ENCODE measurements around the gene TSPAN15.

TSPAN15 gene

DNA sequence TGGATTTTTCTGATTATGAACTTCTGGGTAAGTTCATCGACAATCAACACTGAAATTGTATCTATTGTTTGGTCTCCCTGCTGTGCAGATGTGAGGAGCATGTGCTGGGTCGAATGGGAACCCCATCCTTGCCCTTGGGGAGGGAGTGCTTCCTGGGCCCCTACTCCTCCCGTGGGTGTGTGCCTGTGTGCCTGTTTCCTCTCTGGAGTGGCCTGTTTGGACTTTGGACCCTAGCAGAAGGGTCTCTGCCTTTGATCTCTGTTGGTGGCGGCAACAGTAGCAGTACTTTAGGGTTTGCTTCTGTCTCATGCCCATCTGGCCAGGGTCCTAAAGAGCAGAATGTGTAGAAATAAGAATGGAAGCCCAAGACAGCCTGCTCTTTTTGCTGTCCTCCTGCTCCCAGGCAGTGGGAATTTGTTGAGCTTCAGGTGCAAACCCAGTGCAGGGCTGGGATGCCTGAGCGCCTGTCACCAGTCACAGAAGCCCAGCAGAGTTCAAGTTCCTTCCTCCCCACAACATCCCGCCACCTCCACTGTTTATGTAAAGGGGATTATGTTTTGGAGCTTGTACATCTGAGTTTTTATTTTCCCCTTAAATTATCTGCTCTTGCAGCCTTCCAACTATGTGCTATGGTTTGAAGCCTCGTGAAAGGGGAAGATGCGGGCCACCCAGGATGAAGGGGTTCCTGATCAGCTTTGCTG lies 33.1 kb upstream of the TSPAN15 start:
- no peak for DNase-seq

DNA sequence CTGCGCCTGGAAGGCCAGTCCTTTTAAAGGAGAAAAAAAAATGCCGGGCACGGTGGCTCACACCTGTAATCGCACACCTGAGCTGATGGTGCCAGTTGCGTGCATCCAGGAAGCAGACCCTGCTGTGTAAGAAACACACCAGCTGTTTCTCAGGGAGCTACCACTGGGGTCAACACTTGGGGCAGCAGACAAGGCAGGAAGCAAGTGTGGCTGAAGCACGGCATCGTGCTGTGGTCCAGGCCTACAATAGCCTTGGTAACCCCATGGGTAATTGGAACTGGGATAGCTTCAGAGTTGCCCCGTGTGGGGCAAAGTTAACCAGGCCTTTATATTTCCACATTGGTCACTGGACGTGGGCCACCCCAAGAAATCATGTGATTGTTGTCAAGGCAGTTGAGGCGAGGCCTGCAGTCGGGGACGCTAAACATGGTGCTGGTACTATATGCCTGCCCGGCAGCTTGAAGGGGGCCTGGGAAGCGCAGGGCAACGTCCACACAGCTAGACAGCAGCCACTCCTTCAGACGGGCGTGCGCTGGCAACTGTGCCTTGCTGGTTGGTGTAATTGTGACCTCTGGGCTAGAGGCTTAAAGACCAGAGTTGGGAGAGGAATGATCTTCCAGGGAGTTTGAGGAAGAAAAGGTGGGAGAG lies 32.0 kb upstream of the TSPAN15 start:
- DNase-seq: no peak

- DNase-seq: no peak
These were observed 31.5 kb upstream of the TSPAN15 start for GRCh38 chr10:69419744-69420126.

GRCh38 chr10:69421611-69422308 lies 29.5 kb upstream of the TSPAN15 start:
- DNase-seq: peak; percentile 60

DNA sequence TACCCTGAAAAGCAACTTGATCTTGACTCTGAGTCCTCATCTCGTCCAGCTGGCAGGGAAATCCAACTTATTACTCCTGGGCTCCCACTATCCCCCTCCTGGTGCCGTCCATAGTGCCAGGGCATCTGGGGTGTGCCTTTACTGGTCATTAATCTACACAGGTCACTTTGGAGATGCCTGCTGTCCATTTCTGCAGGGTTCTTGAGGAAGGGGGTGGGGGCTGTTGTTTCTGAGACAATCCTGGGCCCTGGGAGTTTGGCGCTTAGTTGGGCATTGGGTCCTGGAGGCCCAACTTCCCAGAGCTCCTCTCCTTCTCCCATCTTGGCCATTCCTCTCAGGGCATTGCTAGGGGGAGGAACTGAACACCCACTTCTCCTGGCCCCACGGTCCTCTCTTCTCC lies 28.6 kb upstream of the TSPAN15 start:
- no peak for DNase-seq

DNA sequence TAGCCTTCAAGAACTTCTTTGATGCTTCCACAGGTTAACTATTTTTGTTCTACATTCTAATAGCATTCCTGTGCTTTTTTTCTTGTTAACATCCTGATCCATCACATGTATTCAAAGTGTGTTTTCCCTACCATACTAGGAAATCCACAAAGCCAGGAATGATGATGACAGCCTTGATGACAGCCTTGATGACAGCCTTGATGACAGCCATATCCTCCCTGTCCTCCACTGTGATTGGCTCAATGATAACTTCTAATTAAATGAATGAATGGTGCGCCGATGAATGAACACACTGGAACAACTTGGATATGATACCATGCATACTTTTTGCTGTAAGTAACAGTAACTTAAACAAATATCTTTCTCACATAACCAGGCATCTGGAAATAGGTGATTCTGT lies 26.2 kb upstream of the TSPAN15 start:
- DNase-seq: no peak

- DNase-seq: no peak
These were observed 25.6 kb upstream of the TSPAN15 start for GRCh38 chr10:69425511-69426298.

- no peak for DNase-seq
These were observed 24.9 kb upstream of the TSPAN15 start for GRCh38 chr10:69426376-69426727.

DNA sequence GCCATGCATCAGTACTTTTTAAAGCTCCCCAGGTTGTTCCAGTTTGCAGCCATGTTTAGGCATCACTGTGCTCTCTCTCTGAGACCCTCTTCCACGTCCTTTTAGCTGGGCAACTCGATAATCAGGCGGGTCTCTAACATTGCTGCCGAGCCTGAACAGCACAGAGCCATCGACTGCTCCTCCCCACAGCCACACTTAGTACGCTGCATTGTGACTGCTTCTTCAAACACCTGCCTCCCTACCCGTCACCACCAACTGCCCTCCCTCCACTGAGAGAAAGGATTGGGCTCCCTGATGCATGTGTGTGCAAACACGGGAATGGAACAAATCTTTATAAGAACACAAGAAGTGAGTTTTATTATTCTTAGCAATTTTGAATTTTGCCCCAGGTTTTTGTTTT lies 23.1 kb upstream of the TSPAN15 start:
- peak; percentile 68 for DNase-seq

DNA sequence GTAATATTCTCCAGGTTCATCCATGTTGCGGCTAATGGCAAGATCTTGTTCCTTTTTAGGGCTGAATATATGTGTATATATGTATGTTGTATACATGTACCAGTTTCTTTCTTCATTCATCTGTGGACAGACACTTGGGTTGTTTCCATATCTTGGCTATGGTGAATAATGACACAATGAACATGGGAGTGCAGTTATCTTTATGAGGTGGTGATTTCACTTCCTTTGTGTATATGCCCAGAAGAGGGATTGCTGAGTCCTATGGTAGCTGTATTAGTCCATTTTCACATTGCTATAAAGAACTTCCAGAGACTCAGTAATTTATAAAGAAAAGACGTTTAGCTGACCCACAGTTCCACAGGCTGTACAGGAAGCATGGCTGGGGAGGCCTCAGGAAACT lies 17.1 kb upstream of the TSPAN15 start:
- DNase-seq: no peak

GRCh38 chr10:69434926-69435325 lies 16.3 kb upstream of the TSPAN15 start:
- no peak for DNase-seq

DNA sequence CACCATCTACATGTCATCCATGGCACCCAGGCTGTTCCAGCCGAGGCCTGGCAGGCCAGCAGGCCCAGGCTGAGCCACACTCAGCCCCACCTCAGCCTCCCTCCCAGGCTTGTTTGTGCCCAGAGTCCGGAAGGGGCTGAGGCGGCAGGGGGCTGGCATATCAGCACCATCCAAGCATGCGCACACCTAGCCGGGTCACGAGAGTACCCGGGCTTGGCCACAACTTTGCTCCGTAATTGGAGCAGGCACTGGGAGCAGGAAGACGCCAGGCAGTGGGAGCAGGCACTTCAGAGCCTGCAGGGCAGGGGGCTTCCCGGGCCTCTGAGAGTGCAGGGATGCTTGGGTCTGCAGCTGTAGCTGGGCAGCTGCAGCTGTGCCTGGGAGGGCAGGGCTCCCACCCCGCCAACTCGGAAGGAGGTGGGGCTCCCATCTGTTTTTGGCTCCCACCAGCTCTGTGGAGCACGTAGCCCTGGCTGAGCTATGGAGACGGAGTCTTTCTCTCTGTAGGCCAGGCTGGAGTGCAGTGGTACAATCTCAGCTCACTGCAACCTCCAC lies 15.2 kb upstream of the TSPAN15 start:
- DNase-seq: no peak

DNA sequence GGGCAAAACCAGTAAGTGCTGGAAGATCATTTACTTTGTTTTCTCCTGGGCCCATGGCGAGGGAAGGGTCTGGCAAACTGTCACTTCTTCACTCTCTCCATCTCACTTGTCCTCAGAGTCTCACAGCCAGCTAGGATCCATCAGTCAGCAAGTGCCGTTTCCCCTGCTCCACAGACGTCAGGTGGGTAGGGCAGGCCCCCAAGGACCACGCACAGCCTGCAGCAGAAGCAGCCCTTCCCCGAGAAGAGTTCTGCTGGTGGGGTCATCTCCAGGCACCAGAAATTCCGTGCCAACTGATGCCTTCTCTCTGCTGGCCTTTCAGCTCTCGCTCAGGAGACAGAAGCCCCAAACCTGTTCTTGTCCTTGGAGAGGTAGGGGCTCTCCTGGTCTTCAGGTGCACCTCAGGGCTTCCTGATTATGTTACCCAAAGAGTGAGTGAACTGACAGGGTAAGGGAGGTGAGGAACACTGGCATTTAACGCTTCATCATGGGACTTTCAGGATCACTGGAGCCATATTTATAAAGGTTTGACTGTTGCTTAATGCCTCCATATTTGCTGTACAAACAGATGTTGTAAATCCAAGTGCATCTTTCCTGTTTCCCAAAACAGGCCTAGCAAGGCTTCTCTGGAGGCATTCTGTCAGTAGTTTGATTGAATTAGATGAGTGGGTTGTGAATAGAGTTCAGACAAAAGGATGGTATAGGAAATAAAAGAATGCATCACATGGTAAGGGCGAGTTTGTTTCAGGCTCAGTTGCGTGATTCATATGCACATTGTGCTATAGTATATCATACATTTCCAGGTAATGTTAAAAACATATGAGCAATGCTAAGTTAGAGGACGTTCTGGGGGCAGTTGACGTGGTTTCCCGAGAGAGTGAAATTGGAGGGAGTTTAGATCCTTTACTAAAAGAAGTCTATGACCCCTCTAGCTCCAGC lies 13.7 kb upstream of the TSPAN15 start:
- DNase-seq: no peak

DNA sequence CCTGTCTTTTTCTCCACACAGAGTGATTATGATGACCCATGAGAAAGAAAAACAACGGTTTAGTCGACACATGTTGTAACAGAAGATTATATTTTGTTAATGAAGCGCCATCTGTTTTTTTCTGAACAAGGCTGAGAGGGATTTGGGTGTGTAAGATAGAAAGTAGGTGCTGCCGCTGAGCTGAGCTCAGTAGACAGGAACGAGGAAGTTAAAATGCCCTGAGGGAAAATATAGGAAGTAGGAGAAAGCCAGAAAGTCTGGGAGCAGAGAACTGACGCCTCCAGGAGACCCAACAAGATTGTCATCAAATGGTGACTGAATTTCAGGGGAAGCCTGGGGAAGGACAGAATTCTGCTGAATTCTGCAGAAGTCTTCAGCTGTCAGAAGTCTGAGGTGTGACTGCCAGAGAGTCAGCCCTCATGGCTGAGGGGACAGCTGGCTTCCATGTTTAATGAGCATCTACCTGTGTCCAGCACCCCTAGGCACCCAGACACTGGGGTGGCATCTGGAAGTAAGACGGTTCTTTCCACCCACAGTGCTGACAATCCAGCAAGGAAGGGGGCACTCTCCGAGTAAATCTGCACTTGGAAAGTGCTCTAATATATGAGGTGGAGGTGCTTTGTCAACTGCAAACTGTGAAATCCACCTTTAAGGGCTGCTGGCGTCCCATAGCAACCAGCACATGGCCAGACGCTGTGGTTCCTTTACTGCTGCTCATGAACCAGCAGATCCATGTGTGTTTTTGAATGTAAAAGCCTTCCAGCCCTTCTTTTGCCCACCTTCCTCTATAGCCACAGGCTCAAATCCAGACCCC lies 12.5 kb upstream of the TSPAN15 start:
- DNase-seq: no peak

GRCh38 chr10:69439350-69439739 lies 11.9 kb upstream of the TSPAN15 start:
- no peak for DNase-seq

DNA sequence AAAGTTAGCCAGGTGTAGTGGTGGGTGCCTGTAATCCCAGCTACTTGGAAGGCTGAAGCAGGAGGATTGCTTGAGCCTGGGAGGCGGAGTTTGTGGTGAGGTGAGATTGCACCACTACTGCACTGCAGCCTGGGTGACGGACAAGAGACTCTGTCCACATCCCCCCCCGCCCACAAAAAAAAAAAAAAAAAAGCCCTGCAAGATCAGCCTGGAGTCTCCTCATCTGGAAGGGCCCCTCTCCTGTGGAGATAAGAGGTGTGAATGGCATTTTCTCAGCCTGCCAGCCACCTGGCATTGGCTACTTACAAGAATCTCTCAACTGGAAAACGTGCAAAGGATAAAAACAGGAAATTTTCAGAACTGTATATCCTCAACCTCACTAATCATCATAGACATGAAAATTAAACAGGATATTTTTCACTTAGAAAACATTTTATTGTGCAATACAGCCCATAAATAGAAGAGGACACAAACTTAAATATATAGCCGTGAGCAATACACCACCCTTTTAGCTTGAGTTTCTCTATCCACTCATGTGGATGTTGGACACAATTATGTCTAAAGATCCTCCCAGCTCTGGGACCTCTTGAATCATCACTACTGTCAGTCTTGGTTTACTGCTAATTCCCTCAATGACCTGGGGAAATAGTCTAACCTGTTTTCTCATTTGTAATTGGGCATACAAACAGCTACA lies 11.3 kb upstream of the TSPAN15 start:
- no peak for DNase-seq

- DNase-seq: no peak
These were observed 7.9 kb upstream of the TSPAN15 start for GRCh38 chr10:69443354-69443753.

DNA sequence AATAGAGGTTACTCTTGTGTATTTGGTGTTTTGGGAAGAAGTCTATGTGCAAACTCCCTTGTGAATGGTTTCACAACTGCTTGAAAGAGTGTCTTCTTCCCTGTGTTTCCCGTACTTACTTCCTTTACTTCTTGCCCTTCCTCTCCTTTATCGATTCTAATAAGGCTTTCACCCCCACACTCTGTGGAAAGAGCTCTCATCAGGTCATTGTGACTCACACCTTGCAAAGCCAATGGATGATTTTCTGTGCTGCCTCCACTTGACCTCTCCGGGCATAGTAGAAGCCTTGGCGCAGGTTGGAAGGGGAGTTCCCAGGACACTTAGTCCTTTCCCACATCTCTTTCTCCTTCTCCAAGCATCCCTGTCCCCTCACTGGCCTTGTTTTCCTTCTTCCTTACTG lies 6.2 kb upstream of the TSPAN15 start:
- DNase-seq: no peak

- DNase-seq: no peak
These were observed 5.0 kb upstream of the TSPAN15 start for GRCh38 chr10:69446229-69446628.

- DNase-seq: no peak
These were observed 4.6 kb upstream of the TSPAN15 start for GRCh38 chr10:69446650-69447151.

Data from NCI-H1092 treated with DMSO at 0.1 percent for 48 hours (cell line).